HCT116 (cell line): ENCODE data around the gene SGCA. TPM values are rescaled to one million over a fixed set of nuclear protein-coding genes. Genes with fewer than 3 reads are reported as not detected.
A peak's percentile ranks its signal among the peaks of the same experiment; 100 is the strongest.

Experiments
- ATAC-seq: fragments of 200-7000 bp; cut with Tn5 transposase; 2 replicates; pipeline ENCODE4 v1.9.1; 2020; ENCODE audit warnings: mild to moderate bottlenecking, moderate library complexity
- BruUV-seq: library from RNA; stranded (reverse); fragments of 400-500 nt; replicated peaks from 2 replicates; lab custom pipeline; 2021; lab: Mats Ljungman, UMichigan
- CTCF ChIA-PET: fragments of 300-600 bp; sonication (Branson Sonifier 250); formaldehyde crosslinking; loops from one replicate; lab custom pipeline; 2021; ENCODE audit warnings: antibody characterized with exemption; lab: Charles Lee
- POLR2A ChIA-PET: fragments of 300-600, 350-600 bp; sonication (Branson Sonifier 250); formaldehyde crosslinking; loops from one replicate; lab custom pipeline; 2021; ENCODE audit warnings: antibody characterized with exemption; lab: Charles Lee
- RAD21 ChIA-PET, 2 experiments: fragments of 300-600 bp; sonication (Branson Sonifier 250); formaldehyde crosslinking; loops; one replicate each; lab custom pipeline; 2023; ENCODE audit warnings: low total read pairs in 2 of 2; ENCODE audit not compliant: uncharacterized antibody in 2 of 2, unreplicated experiment in 2 of 2, low non-redundant PET in 1 of 2; lab: Charles Lee
- DNase-seq: peaks from one replicate; pipeline ENCODE4 v3.0.0-alpha.2; 2010; ENCODE audit warnings: low read depth, low spot score
- H2AFZ ChIP-seq: fragments of 200-600 bp; shearing (Covaris generic), sonication (generic); 2 replicates; pipeline ENCODE4 v1.6.1; 2017; ENCODE audit warnings: low read depth, mixed run types, mixed read lengths, antibody characterized with exemption, low read length; ENCODE audit not compliant: poor library complexity, severe bottlenecking
- H3K27ac ChIP-seq: 2 replicates; pipeline ENCODE4 v1.5.1; 2012; ENCODE audit warnings: low read depth, low read length
- H3K27me3 ChIP-seq: fragments of 200-600 bp; sonication (generic); 2 replicates; pipeline ENCODE4 v1.6.1; 2016; ENCODE audit warnings: mixed run types, low read length, mixed read lengths; ENCODE audit not compliant: insufficient read depth
- H3K36me3 ChIP-seq, 2 experiments: fragments of 200-500 bp in 1 of 2; fragments of 200-600 bp in 1 of 2; sonication (Bioruptor generic) in 1 of 2; sonication (generic) in 1 of 2; 2 replicates each; pipeline versions ENCODE4 v1.5.1 to v1.6.1; 2014 to 2016; ENCODE audit warnings: low read length in 2 of 2, inconsistent platforms in 1 of 2, mixed read lengths in 1 of 2, mixed run types in 1 of 2; ENCODE audit not compliant: insufficient read depth in 2 of 2, control insufficient read depth in 1 of 2
- H3K4me1 ChIP-seq, 2 experiments: fragments of 200-600 bp in 1 of 2; sonication (generic) in 1 of 2; 2 replicates each; pipeline versions ENCODE4 v1.5.1 to v1.6.1; 2012 to 2017; ENCODE audit warnings: low read length in 2 of 2, inconsistent platforms in 1 of 2, mild to moderate bottlenecking in 1 of 2, mixed read lengths in 1 of 2, mixed run types in 1 of 2, moderate library complexity in 1 of 2; ENCODE audit not compliant: insufficient read depth in 2 of 2, control insufficient read depth in 1 of 2
- H3K4me2 ChIP-seq: fragments of 200-600 bp; sonication (generic); 2 replicates; pipeline ENCODE4 v1.6.1; 2017; ENCODE audit warnings: mixed run types, low read length, mixed read lengths
- H3K4me3 ChIP-seq, 2 experiments: fragments of 200-600 bp in 1 of 2; sonication (generic) in 1 of 2; replicated peaks in 1 of 2; 2 replicates each; pipeline ENCODE4 v1.5.1; 2011 to 2016; ENCODE audit warnings: low read length in 2 of 2, control low read depth in 1 of 2, low read depth in 1 of 2, mild to moderate bottlenecking in 1 of 2, mixed read lengths in 1 of 2, mixed run types in 1 of 2
- H3K79me2 ChIP-seq: fragments of 200-600 bp; sonication (generic); 2 replicates; pipeline ENCODE4 v1.6.1; 2017; ENCODE audit warnings: mild to moderate bottlenecking, mixed run types, low read length, moderate library complexity, mixed read lengths; ENCODE audit not compliant: insufficient read depth
- H3K9ac ChIP-seq: fragments of 200-600 bp; sonication (generic); 2 replicates; pipeline ENCODE4 v1.6.1; 2016; ENCODE audit warnings: low read length, mixed read lengths
- H3K9me2 ChIP-seq: fragments of 200-600 bp; sonication (generic), shearing (Covaris generic); 2 replicates; pipeline ENCODE4 v1.6.1; 2017; ENCODE audit warnings: mixed run types, mild to moderate bottlenecking, moderate library complexity; ENCODE audit not compliant: insufficient read depth
- H3K9me3 ChIP-seq, 2 experiments: fragments of 200-500 bp in 1 of 2; fragments of 200-600 bp in 1 of 2; sonication (Bioruptor generic) in 1 of 2; sonication (generic) in 1 of 2; 2 replicates each; pipeline ENCODE4 v1.6.1; 2014 to 2017; ENCODE audit warnings: low read length in 2 of 2, mixed read lengths in 2 of 2, inconsistent platforms in 1 of 2, low read depth in 1 of 2, mild to moderate bottlenecking in 1 of 2, mixed run types in 1 of 2, moderate library complexity in 1 of 2; ENCODE audit not compliant: control insufficient read depth in 1 of 2, insufficient read depth in 1 of 2
- H4K20me1 ChIP-seq: fragments of 200-600 bp; sonication (generic), shearing (Covaris generic); 2 replicates; pipeline ENCODE4 v1.6.1; 2017; ENCODE audit warnings: mixed run types, mild to moderate bottlenecking, moderate library complexity; ENCODE audit not compliant: insufficient read depth
- EGR1 ChIP-seq: IDR thresholded peaks from 2 replicates; pipeline ENCODE4 v1.6.1; 2012; ENCODE audit warnings: low read depth
- EZH2 ChIP-seq: fragments of 200-600 bp; sonication (generic); IDR thresholded peaks from 2 replicates; pipeline ENCODE4 v1.6.1; 2017; ENCODE audit warnings: antibody characterized with exemption, mixed run types
- FOSL1 ChIP-seq: IDR thresholded peaks from 2 replicates; pipeline ENCODE4 v1.6.1; 2012; ENCODE audit warnings: low read depth
- MAX ChIP-seq: IDR thresholded peaks from 2 replicates; pipeline ENCODE4 v1.6.1; 2012
- SRF ChIP-seq: IDR thresholded peaks from 2 replicates; pipeline ENCODE4 v1.6.1; 2012; ENCODE audit warnings: low read depth
- YY1 ChIP-seq: IDR thresholded peaks from 2 replicates; pipeline ENCODE4 v1.6.1; 2011; ENCODE audit warnings: low read length, low read depth, moderate library complexity, mild to moderate bottlenecking; ENCODE audit not compliant: insufficient replicate concordance; ENCODE audit errors: extremely low read depth
- intact Hi-C: fragments of 100-400 bp; cut with micrococcal nuclease; formaldehyde crosslinking; loops from 2 replicates; pipeline ENCODE4 v1.10.0; 2022
- total RNA-seq: library from RNA; stranded (reverse); gene quantifications from one replicate; pipeline ENCODE4 v1.2.1, GENCODE V29; 2021; ENCODE audit not compliant: unreplicated experiment
- TF ChIP-seq, protein P1 (sequence below): IDR thresholded peaks from 2 replicates; pipeline ENCODE4 v1.6.1; 2012; ENCODE audit warnings: low read depth

The SGCA gene
- total RNA-seq, 1 experiment from 2014 or later = 0.37 TPM

DNA sequence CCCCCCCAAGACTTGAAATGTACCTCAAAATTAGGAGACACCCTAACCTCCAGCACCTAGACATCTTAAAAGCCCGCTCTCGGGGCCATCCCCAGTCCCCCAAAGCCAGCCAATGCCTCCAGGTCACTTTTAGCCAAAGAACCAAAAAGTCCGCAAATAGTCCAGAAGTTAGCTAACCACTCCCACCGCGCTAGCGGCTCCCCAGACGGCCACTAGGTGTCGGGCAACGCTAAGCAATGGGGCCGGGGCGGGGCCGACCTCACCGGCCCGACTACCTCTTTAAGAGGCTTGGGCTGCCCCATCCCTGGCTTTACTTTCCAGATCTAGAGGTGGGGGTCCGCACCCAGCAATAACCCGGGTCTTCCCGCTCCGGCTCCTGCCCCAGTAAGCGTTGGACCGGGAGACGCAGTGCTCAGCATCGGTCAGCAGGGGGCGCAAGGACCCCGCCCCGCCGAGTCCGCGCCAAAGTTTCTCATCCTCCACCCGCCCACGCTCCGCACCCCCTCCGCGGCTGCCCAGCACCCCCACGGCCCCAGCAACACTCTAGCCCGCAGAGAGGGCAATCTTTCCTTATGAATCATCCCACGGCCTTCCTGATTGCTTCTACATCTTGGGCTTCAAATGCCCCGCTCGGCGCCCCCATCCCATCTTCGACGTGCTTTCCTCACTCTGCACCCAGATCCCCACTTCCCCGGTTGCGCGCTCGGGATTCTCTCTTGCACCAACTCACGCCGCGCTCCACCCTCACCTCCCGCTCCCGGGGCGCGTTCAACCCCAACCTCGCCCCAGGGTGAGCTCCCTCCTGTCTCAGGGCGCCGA, 34.9 kb downstream of the SGCA start (continued):
- no peak for TF ChIP-seq FOSL1
- no peak for TF ChIP-seq SRF
- peak; percentile 99 for TF ChIP-seq EGR1
- no peak for TF ChIP-seq EZH2
- no peak for TF ChIP-seq MAX
- TF ChIP-seq, all 23 proteins: peak for 5

- ChIA-PET CTCF (interaction anchor here (0.8 to 4.2 kb wide), 11 partner anchors 12 to 196 kb away, joined by 3 to 243 read pairs (median 15); partner anchors contain the start of genes LRRC59 and TMEM92), POLR2A (interaction anchor here (1.0 to 2.8 kb wide), 3 partner anchors 93 to 97 kb away, joined by 3 to 21 read pairs (median 5); no protein-coding TSS in a partner anchor), RAD21 (interaction anchor here (0.8 to 3.0 kb wide), 7 partner anchors 23 to 161 kb away, joined by 3 to 12 read pairs (median 7); partner anchors contain the start of gene TMEM92 (in 1 of the 2))
- Histone ChIP-seq H4K20me1 (no peaks in the 10 kb centered on the region), H3K4me1 (peaks cover 10 to 39% of the 10 kb centered on the region in 2 experiments), H3K27me3 (no peaks in the 10 kb centered on the region), H3K4me3 (peak within 1 kb of the TSS; percentile 71 to 75), H3K9ac (peak within 1 kb of the TSS; percentile 68), H3K36me3 (0 out of 4 replicates have a peak, but pooled peaks cover 0 to 3% of the 10 kb centered on the region in 2 experiments), H3K9me2 (no peaks in the 10 kb centered on the region), H3K27ac (peak within 1 kb of the TSS; percentile 45; the same call in 1 of the 2 replicates), H3K4me2 (peak within 1 kb of the TSS; percentile 99), H2AFZ (peak within 1 kb of the TSS; percentile 81), H3K9me3 (no peaks in the 10 kb centered on the region), H3K79me2 (no peaks in the 10 kb centered on the region)
- no peak for DNase-seq
- intact Hi-C loops = loop anchor here (2.0 kb wide), 1 partner anchor 277 kb away; the partner anchor contains the start of gene RSAD1
- BruUV-seq = no TSS peak
- TF ChIP-seq YY1 = no peak
- TF ChIP-seq, protein P1, sequence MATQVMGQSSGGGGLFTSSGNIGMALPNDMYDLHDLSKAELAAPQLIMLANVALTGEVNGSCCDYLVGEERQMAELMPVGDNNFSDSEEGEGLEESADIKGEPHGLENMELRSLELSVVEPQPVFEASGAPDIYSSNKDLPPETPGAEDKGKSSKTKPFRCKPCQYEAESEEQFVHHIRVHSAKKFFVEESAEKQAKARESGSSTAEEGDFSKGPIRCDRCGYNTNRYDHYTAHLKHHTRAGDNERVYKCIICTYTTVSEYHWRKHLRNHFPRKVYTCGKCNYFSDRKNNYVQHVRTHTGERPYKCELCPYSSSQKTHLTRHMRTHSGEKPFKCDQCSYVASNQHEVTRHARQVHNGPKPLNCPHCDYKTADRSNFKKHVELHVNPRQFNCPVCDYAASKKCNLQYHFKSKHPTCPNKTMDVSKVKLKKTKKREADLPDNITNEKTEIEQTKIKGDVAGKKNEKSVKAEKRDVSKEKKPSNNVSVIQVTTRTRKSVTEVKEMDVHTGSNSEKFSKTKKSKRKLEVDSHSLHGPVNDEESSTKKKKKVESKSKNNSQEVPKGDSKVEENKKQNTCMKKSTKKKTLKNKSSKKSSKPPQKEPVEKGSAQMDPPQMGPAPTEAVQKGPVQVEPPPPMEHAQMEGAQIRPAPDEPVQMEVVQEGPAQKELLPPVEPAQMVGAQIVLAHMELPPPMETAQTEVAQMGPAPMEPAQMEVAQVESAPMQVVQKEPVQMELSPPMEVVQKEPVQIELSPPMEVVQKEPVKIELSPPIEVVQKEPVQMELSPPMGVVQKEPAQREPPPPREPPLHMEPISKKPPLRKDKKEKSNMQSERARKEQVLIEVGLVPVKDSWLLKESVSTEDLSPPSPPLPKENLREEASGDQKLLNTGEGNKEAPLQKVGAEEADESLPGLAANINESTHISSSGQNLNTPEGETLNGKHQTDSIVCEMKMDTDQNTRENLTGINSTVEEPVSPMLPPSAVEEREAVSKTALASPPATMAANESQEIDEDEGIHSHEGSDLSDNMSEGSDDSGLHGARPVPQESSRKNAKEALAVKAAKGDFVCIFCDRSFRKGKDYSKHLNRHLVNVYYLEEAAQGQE = no peak
- no peak for ATAC-seq
Measured at GRCh38 chr17:50201276-50201854, 35.6 kb downstream of the SGCA start, which contains the start of gene COL1A1. Gene COL1A1 (minus strand): TSS chr17:50201631. CDS start chr17:50201513, 118 bp downstream.
